Measurements from ENCODE around the gene FAM20A. TPM values are rescaled to one million over a fixed set of nuclear protein-coding genes. Genes with fewer than 3 reads are reported as not detected.

Gene FAM20A
- total and polyA plus RNA-seq, 4 donors, result 14.9 to 72.0 (median 58.6) TPM

DNA sequence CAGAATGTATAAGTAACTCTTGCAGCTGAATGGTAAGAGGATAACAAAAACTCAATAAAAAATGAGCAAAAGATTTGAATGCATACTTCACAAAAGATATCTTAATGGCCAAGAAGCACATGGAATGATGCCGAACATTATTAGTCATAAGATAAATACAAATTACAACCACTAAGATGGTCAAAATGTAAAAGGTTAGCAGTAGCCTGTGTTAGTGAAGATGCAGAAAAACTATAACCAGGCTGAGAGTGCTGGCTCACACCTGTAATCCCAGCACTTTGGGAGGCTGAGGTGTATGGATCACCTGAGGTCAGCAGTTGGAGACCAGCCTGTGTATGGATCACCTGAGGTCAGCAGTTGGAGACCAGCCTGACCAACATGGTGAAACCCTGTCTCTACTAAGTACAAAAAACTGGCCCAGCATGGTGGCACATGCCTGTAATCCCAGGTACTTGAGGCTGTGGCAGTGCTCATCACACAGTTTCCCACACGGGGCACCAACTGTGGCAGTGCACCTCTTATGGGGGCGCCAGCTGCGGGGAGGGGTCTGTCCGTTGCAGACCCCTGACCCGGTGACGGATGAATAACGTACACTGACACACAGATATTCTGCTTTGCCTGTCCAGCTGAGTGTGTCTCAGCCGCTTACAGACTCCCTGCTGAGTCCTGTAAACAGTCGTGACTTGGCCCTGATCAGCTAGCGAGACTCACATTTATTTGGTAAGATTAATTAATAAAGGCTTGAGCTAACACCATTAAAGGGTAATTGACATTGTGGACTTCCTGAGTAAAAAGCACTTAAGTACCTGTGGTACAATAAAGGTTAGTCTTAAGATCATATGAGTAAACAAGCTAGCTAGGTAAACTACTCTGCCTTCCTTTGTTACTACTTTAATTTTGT, 45.7 kb upstream of the FAM20A start:
- 90% methylated on average over 11 of the region's 11 CpGs for WGBS
- Histone ChIP-seq H3K4me3 (ENCODE audit: low read depth in 1 of 3, low read length in 3 of 3) (no peak overlapping the region), H3K9ac (ENCODE audit: low read depth in 1 of 2, low read length in 2 of 2) (no peak overlapping the region), H3K9me3 (ENCODE audit: control insufficient read depth in 4 of 4, low read length in 3 of 4) (peaks cover 0 to 2% (median 0%) of the 10 kb centered on the region in 4 donors), H3K27ac (ENCODE audit: low read depth in 1 of 2, low read length in 2 of 2) (no peak overlapping the region), H3K4me1 (ENCODE audit: control insufficient read depth in 4 of 4, insufficient read depth in 4 of 4, low read length in 3 of 4) (peaks cover 0 to 27% (median 11%) of the 10 kb centered on the region in 4 donors), H3K36me3 (ENCODE audit: control insufficient read depth in 4 of 4, insufficient read depth in 3 of 4, low read depth in 1 of 4, low read length in 3 of 4) (no peaks in the 10 kb centered on the region), H3K27me3 (ENCODE audit: control insufficient read depth in 4 of 4, insufficient read depth in 4 of 4, low read length in 3 of 4) (no peaks in the 10 kb centered on the region)
- no peak for DNase-seq (ENCODE audit: low spot score)
- TF ChIP-seq, protein P1, sequence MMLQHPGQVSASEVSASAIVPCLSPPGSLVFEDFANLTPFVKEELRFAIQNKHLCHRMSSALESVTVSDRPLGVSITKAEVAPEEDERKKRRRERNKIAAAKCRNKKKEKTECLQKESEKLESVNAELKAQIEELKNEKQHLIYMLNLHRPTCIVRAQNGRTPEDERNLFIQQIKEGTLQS (IDR thresholded peaks at IDR 0.05), result no peak
- no peak for TF ChIP-seq HNF4G (IDR thresholded peaks at IDR 0.05)
- TF ChIP-seq JUND (IDR thresholded peaks at IDR 0.05), result no peak
- no peak for TF ChIP-seq EGR1 (IDR thresholded peaks at IDR 0.05; ENCODE audit: low read depth in 2 of 2)
- no peak for TF ChIP-seq FOXA1 (IDR thresholded peaks at IDR 0.05)
- TF ChIP-seq YY1 (IDR thresholded peaks at IDR 0.05), result no peak
- no peak for TF ChIP-seq SP1 (IDR thresholded peaks at IDR 0.05)
- TF ChIP-seq, protein P2, sequence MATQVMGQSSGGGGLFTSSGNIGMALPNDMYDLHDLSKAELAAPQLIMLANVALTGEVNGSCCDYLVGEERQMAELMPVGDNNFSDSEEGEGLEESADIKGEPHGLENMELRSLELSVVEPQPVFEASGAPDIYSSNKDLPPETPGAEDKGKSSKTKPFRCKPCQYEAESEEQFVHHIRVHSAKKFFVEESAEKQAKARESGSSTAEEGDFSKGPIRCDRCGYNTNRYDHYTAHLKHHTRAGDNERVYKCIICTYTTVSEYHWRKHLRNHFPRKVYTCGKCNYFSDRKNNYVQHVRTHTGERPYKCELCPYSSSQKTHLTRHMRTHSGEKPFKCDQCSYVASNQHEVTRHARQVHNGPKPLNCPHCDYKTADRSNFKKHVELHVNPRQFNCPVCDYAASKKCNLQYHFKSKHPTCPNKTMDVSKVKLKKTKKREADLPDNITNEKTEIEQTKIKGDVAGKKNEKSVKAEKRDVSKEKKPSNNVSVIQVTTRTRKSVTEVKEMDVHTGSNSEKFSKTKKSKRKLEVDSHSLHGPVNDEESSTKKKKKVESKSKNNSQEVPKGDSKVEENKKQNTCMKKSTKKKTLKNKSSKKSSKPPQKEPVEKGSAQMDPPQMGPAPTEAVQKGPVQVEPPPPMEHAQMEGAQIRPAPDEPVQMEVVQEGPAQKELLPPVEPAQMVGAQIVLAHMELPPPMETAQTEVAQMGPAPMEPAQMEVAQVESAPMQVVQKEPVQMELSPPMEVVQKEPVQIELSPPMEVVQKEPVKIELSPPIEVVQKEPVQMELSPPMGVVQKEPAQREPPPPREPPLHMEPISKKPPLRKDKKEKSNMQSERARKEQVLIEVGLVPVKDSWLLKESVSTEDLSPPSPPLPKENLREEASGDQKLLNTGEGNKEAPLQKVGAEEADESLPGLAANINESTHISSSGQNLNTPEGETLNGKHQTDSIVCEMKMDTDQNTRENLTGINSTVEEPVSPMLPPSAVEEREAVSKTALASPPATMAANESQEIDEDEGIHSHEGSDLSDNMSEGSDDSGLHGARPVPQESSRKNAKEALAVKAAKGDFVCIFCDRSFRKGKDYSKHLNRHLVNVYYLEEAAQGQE (IDR thresholded peaks at IDR 0.05), result no peak
- no peak for TF ChIP-seq GABPA (IDR thresholded peaks at IDR 0.05 in 1 of 2, conservative IDR thresholded peaks at IDR 0.05 in 1 of 2)
- no peak for TF ChIP-seq HNF4A (conservative IDR thresholded peaks at IDR 0.05)
- TF ChIP-seq FOXA2 (IDR thresholded peaks at IDR 0.05), result no peak
- TF ChIP-seq RAD21 (IDR thresholded peaks at IDR 0.05), result no peak
- TF ChIP-seq, protein P3, sequence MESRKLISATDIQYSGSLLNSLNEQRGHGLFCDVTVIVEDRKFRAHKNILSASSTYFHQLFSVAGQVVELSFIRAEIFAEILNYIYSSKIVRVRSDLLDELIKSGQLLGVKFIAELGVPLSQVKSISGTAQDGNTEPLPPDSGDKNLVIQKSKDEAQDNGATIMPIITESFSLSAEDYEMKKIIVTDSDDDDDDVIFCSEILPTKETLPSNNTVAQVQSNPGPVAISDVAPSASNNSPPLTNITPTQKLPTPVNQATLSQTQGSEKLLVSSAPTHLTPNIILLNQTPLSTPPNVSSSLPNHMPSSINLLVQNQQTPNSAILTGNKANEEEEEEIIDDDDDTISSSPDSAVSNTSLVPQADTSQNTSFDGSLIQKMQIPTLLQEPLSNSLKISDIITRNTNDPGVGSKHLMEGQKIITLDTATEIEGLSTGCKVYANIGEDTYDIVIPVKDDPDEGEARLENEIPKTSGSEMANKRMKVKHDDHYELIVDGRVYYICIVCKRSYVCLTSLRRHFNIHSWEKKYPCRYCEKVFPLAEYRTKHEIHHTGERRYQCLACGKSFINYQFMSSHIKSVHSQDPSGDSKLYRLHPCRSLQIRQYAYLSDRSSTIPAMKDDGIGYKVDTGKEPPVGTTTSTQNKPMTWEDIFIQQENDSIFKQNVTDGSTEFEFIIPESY (IDR thresholded peaks at IDR 0.05), result no peak
- no peak for TF ChIP-seq NR2F2 (IDR thresholded peaks at IDR 0.05)
- TF ChIP-seq, protein P4, sequence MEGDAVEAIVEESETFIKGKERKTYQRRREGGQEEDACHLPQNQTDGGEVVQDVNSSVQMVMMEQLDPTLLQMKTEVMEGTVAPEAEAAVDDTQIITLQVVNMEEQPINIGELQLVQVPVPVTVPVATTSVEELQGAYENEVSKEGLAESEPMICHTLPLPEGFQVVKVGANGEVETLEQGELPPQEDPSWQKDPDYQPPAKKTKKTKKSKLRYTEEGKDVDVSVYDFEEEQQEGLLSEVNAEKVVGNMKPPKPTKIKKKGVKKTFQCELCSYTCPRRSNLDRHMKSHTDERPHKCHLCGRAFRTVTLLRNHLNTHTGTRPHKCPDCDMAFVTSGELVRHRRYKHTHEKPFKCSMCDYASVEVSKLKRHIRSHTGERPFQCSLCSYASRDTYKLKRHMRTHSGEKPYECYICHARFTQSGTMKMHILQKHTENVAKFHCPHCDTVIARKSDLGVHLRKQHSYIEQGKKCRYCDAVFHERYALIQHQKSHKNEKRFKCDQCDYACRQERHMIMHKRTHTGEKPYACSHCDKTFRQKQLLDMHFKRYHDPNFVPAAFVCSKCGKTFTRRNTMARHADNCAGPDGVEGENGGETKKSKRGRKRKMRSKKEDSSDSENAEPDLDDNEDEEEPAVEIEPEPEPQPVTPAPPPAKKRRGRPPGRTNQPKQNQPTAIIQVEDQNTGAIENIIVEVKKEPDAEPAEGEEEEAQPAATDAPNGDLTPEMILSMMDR (IDR thresholded peaks at IDR 0.05; ENCODE audit: low read depth, low read length, missing input control), result no peak
- TF ChIP-seq RXRA (IDR thresholded peaks at IDR 0.05), result no peak
- TF ChIP-seq, protein P5, sequence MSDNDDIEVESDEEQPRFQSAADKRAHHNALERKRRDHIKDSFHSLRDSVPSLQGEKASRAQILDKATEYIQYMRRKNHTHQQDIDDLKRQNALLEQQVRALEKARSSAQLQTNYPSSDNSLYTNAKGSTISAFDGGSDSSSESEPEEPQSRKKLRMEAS (IDR thresholded peaks at IDR 0.05), result no peak
- TF ChIP-seq TAF1 (conservative IDR thresholded peaks at IDR 0.05), result no peak
